K562 (cell line): ENCODE measurements around the gene SLAMF6. TPM values are rescaled to one million over a fixed set of nuclear protein-coding genes. Genes with fewer than 3 reads are reported as not detected.

ENCODE experiments used
- C11orf30 ChIP-seq: fragments of 450-650 bp; IDR thresholded peaks from 2 replicates; pipeline ENCODE4 v1.6.1; 2016; ENCODE audit warnings: low read depth, mild to moderate bottlenecking
- CBFB ChIP-seq: sonication (generic); formaldehyde crosslinking; IDR thresholded peaks from 2 replicates; pipeline ENCODE4 v1.4.0; 2020; ENCODE audit warnings: mild to moderate bottlenecking, missing genetic modification reagents
- COPS2 ChIP-seq: fragments of 450-650 bp; conservative IDR thresholded peaks from 2 replicates; pipeline ENCODE4 v1.6.1; 2016; ENCODE audit warnings: mild to moderate bottlenecking, moderate library complexity
- E4F1 ChIP-seq: fragments of 250-450 bp; sonication (Bioruptor Pico); IDR thresholded peaks from 2 replicates; pipeline ENCODE4 v1.5.0; 2021; ENCODE audit warnings: mild to moderate bottlenecking, borderline replicate concordance
- ERF ChIP-seq: fragments of 450-650 bp; formaldehyde crosslinking; IDR thresholded peaks from 2 replicates; pipeline ENCODE4 v1.4.0; 2020; ENCODE audit warnings: mild to moderate bottlenecking, mixed read lengths
- FOXK1 ChIP-seq: sonication (generic); formaldehyde crosslinking; IDR thresholded peaks from 2 replicates; pipeline ENCODE4 v1.8.0; 2022; ENCODE audit warnings: missing genetic modification reagents, mild to moderate bottlenecking, borderline replicate concordance
- GTF2B ChIP-seq: IDR thresholded peaks from 2 replicates; pipeline ENCODE4 v1.6.1; 2011; ENCODE audit not compliant: insufficient read length; ENCODE audit errors: extremely low read depth
- KLF6 ChIP-seq: fragments of 250-450 bp; sonication (Bioruptor Pico); IDR thresholded peaks from 2 replicates; pipeline ENCODE4 v1.4.0; 2020; ENCODE audit warnings: mild to moderate bottlenecking, moderate library complexity, borderline replicate concordance
- MCM2 ChIP-seq: fragments of 450-650 bp; IDR thresholded peaks from 2 replicates; pipeline ENCODE4 v1.6.1; 2017; ENCODE audit warnings: low read depth, mild to moderate bottlenecking
- MCM5 ChIP-seq: fragments of 450-650 bp; IDR thresholded peaks from 2 replicates; pipeline ENCODE4 v1.6.1; 2016; ENCODE audit warnings: low read depth
- MIER1 ChIP-seq: fragments of 450-650 bp; IDR thresholded peaks from 2 replicates; pipeline ENCODE4 v1.6.1; 2016; ENCODE audit warnings: antibody characterized with exemption, mild to moderate bottlenecking, low read depth
- MTA1 ChIP-seq: fragments of 450-650 bp; IDR thresholded peaks from 2 replicates; pipeline ENCODE4 v1.6.1; 2017; ENCODE audit warnings: borderline replicate concordance
- NFRKB ChIP-seq: fragments of 450-650 bp; IDR thresholded peaks from 2 replicates; pipeline ENCODE4 v1.6.1; 2016; ENCODE audit warnings: low read depth
- RBM39 ChIP-seq: fragments of 200-400 bp; formaldehyde crosslinking; optimal IDR thresholded peaks from 2 replicates; pipeline ENCODE3; 2018; ENCODE audit warnings: low read depth, low read length
- SIN3A ChIP-seq, 2 experiments: fragments of 150-350 bp in 1 of 2; IDR thresholded peaks; 2 replicates each; pipeline ENCODE4 v1.6.1; 2011 to 2016; ENCODE audit warnings: borderline replicate concordance in 2 of 2, low read depth in 2 of 2, low read length in 2 of 2, mild to moderate bottlenecking in 2 of 2, moderate library complexity in 2 of 2; ENCODE audit not compliant: control insufficient read depth in 1 of 2
- SMARCB1 ChIP-seq: IDR thresholded peaks from 2 replicates; pipeline ENCODE4 v1.6.1; 2011; ENCODE audit warnings: improper control_type of control experiment, low read depth; ENCODE audit not compliant: insufficient read length
- ZNF184 ChIP-seq: sonication (generic); formaldehyde crosslinking; IDR thresholded peaks from 2 replicates; pipeline ENCODE4 v1.5.0; 2020; ENCODE audit warnings: missing genetic modification reagents
- ZNF408 ChIP-seq: fragments of 250-450 bp; sonication (Bioruptor Pico); IDR thresholded peaks from 2 replicates; pipeline ENCODE4 v1.4.0; 2020; ENCODE audit warnings: low read depth, mild to moderate bottlenecking, moderate library complexity
- ZNF41 ChIP-seq: fragments of 250-450 bp; sonication (Bioruptor Pico); conservative IDR thresholded peaks from 2 replicates; pipeline ENCODE4 v1.4.0; 2020; ENCODE audit warnings: mild to moderate bottlenecking
- polyA plus RNA-seq, 8 experiments: library from polyadenylated mRNA; depleted of rRNA in 4 of 8; stranded (reverse) in 5 of 8; unstranded in 3 of 8; fragments of >200 nt; fragmentation: Nextera tagmentation in 2 of 8; fragmentation: Illumina TruSeq in 1 of 8; extraction: Ambion mirVana in 2 of 8; extraction: Trizol in 1 of 8; gene quantifications; 2 replicates each; pipeline versions ENCODE4 v1.2.1 to v1.2.3, GENCODE V29; 2011 to 2014; ENCODE audit warnings: inconsistent platforms in 1 of 8, missing spikeins in 1 of 8
- total RNA-seq, 7 experiments: library from RNA; depleted of rRNA in 6 of 7; stranded (reverse); fragments of >200 nt in 6 of 7; fragmentation: Illumina TruSeq in 2 of 7; extraction: Trizol in 2 of 7; gene quantifications; 2 replicates each; pipeline versions ENCODE4 v1.2.1 to v1.2.3, GENCODE V29; 2011 to 2021; ENCODE audit warnings: low replicate concordance in 1 of 7
- TF ChIP-seq, protein P1 (sequence below): fragments of 450-650 bp; formaldehyde crosslinking; IDR thresholded peaks from 2 replicates; pipeline ENCODE4 v1.4.0; 2022; ENCODE audit warnings: mild to moderate bottlenecking, moderate library complexity
- TF ChIP-seq, protein P2 (sequence below): fragments of 450-650 bp; IDR thresholded peaks from 2 replicates; pipeline ENCODE4 v1.6.1; 2018; ENCODE audit not compliant: partially characterized antibody

SLAMF6 gene
- total and polyA plus RNA-seq, 9 of the 15 experiments (the other 6 are each of a cell fraction or from before 2014, with no cell fraction given): 0.56 to 4.8 (median 1.1) TPM

- TF ChIP-seq E4F1 (CRISPR knock-in tag) (no peak), COPS2 (no peak), SMARCB1 (no peak), MIER1 (no peak), MTA1 (peak; percentile 74; the same call in 1 of the 2 replicates), CBFB (no peak), NFRKB (peak; percentile 69), MCM5 (no peak), ZNF41 (no peak), ZNF184 (CRISPR knock-in tag) (no peak), RBM39 (no peak), ERF (peak; percentile 62; the same call in 1 of the 2 replicates), ZNF408 (CRISPR knock-in tag) (no peak), MCM2 (no peak), GTF2B (no peak), FOXK1 (CRISPR knock-in tag) (no peak), SIN3A (IDR thresholded peaks at IDR 0.05; ENCODE audit: borderline replicate concordance in 2 of 2, control insufficient read depth in 1 of 2, low read depth in 2 of 2, low read length in 2 of 2) (no peak), C11orf30 (no peak), KLF6 (CRISPR knock-in tag) (peak; percentile 84; the same call in 1 of the 2 replicates)
- TF ChIP-seq, protein P1, sequence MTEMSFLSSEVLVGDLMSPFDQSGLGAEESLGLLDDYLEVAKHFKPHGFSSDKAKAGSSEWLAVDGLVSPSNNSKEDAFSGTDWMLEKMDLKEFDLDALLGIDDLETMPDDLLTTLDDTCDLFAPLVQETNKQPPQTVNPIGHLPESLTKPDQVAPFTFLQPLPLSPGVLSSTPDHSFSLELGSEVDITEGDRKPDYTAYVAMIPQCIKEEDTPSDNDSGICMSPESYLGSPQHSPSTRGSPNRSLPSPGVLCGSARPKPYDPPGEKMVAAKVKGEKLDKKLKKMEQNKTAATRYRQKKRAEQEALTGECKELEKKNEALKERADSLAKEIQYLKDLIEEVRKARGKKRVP (CRISPR knock-in tag): peak; percentile 63; the same call in 1 of the 2 replicates
- TF ChIP-seq, protein P2, sequence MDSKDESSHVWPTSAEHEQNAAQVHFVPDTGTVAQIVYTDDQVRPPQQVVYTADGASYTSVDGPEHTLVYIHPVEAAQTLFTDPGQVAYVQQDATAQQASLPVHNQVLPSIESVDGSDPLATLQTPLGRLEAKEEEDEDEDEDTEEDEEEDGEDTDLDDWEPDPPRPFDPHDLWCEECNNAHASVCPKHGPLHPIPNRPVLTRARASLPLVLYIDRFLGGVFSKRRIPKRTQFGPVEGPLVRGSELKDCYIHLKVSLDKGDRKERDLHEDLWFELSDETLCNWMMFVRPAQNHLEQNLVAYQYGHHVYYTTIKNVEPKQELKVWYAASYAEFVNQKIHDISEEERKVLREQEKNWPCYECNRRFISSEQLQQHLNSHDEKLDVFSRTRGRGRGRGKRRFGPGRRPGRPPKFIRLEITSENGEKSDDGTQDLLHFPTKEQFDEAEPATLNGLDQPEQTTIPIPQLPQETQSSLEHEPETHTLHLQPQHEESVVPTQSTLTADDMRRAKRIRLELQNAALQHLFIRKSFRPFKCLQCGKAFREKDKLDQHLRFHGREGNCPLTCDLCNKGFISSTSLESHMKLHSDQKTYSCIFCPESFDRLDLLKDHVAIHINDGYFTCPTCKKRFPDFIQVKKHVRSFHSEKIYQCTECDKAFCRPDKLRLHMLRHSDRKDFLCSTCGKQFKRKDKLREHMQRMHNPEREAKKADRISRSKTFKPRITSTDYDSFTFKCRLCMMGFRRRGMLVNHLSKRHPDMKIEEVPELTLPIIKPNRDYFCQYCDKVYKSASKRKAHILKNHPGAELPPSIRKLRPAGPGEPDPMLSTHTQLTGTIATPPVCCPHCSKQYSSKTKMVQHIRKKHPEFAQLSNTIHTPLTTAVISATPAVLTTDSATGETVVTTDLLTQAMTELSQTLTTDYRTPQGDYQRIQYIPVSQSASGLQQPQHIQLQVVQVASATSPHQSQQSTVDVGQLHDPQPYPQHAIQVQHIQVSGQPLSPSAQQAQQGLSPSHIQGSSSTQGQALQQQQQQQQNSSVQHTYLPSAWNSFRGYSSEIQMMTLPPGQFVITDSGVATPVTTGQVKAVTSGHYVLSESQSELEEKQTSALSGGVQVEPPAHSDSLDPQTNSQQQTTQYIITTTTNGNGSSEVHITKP: no peak
These were observed 26.1 kb upstream of the SLAMF6 start (continued) for GRCh38 chr1:160548960-160549664.
